ENCODE results near the gene ZDBF2. TPM values are rescaled to one million over a fixed set of nuclear protein-coding genes. Genes with fewer than 3 reads are reported as not detected.

Gene ZDBF2
- total and polyA plus RNA-seq, 2 of the 8 experiments (the other 6 are each of a cell fraction or from before 2014, with no cell fraction given) = 1.5 to 17.2 TPM

GRCh38 chr2:206274434-206275311, at the start of gene ZDBF2 (continued):
- TF ChIP-seq TCF12 (IDR thresholded peaks at IDR 0.05; ENCODE audit: low read depth, low read length) = no peak
- TF ChIP-seq BRCA1 (IDR thresholded peaks at IDR 0.05; ENCODE audit: low read depth, low read length) = no peak
- TF ChIP-seq ZNF274 (IDR thresholded peaks at IDR 0.05; ENCODE audit: borderline replicate concordance, extremely low read depth, low read length) = no peak
- no peak for TF ChIP-seq YY1 (IDR thresholded peaks at IDR 0.05; ENCODE audit: low read depth, low read length)
- no peak for TF ChIP-seq KDM5A (IDR thresholded peaks at IDR 0.05; ENCODE audit: low read length)
- TF ChIP-seq NANOG (IDR thresholded peaks at IDR 0.05; ENCODE audit: insufficient read depth, low read depth, low read length, poor library complexity, severe bottlenecking) = no peak
- peak in 1 of 2 experiments; percentile 75; a peak in 1 of 4 replicates for TF ChIP-seq HDAC2 (IDR thresholded peaks at IDR 0.05; ENCODE audit: borderline replicate concordance in 1 of 2, low read depth in 2 of 2, low read length in 2 of 2)
- no peak for TF ChIP-seq RAD21 (IDR thresholded peaks at IDR 0.05 in 1 of 2, conservative IDR thresholded peaks at IDR 0.05 in 1 of 2; ENCODE audit: low read depth in 2 of 2, low read length in 2 of 2)
- TF ChIP-seq JUND (IDR thresholded peaks at IDR 0.05; ENCODE audit: low read length) = no peak
- TF ChIP-seq, protein P1, sequence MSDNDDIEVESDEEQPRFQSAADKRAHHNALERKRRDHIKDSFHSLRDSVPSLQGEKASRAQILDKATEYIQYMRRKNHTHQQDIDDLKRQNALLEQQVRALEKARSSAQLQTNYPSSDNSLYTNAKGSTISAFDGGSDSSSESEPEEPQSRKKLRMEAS (IDR thresholded peaks at IDR 0.05) = peak; percentile 78
- TF ChIP-seq SIX5 (IDR thresholded peaks at IDR 0.05; ENCODE audit: low read depth, low read length) = no peak
- TF ChIP-seq, protein P2, sequence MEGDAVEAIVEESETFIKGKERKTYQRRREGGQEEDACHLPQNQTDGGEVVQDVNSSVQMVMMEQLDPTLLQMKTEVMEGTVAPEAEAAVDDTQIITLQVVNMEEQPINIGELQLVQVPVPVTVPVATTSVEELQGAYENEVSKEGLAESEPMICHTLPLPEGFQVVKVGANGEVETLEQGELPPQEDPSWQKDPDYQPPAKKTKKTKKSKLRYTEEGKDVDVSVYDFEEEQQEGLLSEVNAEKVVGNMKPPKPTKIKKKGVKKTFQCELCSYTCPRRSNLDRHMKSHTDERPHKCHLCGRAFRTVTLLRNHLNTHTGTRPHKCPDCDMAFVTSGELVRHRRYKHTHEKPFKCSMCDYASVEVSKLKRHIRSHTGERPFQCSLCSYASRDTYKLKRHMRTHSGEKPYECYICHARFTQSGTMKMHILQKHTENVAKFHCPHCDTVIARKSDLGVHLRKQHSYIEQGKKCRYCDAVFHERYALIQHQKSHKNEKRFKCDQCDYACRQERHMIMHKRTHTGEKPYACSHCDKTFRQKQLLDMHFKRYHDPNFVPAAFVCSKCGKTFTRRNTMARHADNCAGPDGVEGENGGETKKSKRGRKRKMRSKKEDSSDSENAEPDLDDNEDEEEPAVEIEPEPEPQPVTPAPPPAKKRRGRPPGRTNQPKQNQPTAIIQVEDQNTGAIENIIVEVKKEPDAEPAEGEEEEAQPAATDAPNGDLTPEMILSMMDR (IDR thresholded peaks at IDR 0.05; ENCODE audit: control extremely low read depth in 1 of 3, insufficient read depth in 1 of 3, low read depth in 1 of 3, low read length in 3 of 3) = no peak
- peak in 1 of 2 experiments; percentile 31; a peak in 1 of 3 replicates for TF ChIP-seq POLR2A (IDR thresholded peaks at IDR 0.05; ENCODE audit: control extremely low read depth in 1 of 2, low read depth in 2 of 2, low read length in 2 of 2)
- TF ChIP-seq RFX5 (IDR thresholded peaks at IDR 0.05; ENCODE audit: borderline replicate concordance, low read depth, low read length) = no peak
- TF ChIP-seq SP2 (IDR thresholded peaks at IDR 0.05; ENCODE audit: low read length) = no peak
- no peak for TF ChIP-seq POU5F1 (IDR thresholded peaks at IDR 0.05; ENCODE audit: low read depth, low read length)
- peak; percentile 30; the same call in 1 of the 2 replicates for TF ChIP-seq TAF1 (IDR thresholded peaks at IDR 0.05; ENCODE audit: low read depth, low read length)
- TF ChIP-seq ATF3 (IDR thresholded peaks at IDR 0.05; ENCODE audit: insufficient read depth, low read depth, low read length) = no peak
- no peak for TF ChIP-seq SUZ12 (IDR thresholded peaks at IDR 0.05; ENCODE audit: low read length)
- peak; percentile 75 for TF ChIP-seq PHF8 (conservative IDR thresholded peaks at IDR 0.05; ENCODE audit: low read depth, low read length)

Data from H1 (cell line).